Measurements from ENCODE around the gene EZR.
A peak's percentile ranks its signal among the peaks of the same experiment; 100 is the strongest.

EZR gene

DNA sequence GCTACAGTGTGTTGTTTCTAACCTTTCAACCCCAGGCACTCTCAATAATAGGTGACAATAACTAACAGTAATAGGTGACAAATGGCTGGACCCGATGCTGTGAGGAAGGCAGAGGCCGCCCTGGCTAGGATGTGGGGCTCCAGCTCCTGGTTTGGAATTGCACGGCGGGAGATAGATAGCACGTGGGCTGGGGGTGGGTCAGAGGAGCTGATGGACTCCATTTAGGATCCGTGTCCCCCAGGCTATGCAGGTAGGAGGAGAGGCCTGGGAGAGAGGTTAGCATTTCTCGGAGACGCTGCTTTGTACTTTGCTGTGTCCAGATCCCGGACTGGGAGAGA lies 61.4 kb downstream of the EZR start:
- DNase-seq: no peak

GRCh38 chr6:158756977-158757752 lies 62.0 kb downstream of the EZR start:
- no peak for DNase-seq

GRCh38 chr6:158756126-158756525 lies 63.0 kb downstream of the EZR start:
- DNase-seq: no peak

GRCh38 chr6:158755636-158756035 lies 63.5 kb downstream of the EZR start:
- DNase-seq: no peak

DNA sequence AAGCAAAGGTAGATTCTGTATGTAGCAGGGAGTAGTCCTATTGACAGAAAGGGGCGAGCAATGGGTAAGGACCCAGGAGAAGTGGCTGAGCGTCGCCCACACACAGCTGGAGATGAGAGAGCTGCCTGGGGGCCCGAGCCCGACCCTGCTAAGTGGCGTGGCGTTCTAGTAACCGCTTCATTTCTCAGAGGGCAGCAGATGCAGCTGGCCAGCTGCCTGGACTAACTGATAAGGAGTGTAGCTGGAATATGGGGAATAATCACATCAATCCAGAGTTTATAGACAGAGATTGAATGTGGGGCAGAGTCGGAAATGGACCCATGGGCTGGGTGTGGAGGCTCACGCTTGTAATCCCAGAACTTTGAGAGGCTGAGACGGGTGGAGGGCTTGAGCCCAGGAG lies 64.4 kb downstream of the EZR start:
- no peak for DNase-seq

- DNase-seq: no peak
Measured at GRCh38 chr6:158753811-158754210, 65.4 kb downstream of the EZR start.

DNA sequence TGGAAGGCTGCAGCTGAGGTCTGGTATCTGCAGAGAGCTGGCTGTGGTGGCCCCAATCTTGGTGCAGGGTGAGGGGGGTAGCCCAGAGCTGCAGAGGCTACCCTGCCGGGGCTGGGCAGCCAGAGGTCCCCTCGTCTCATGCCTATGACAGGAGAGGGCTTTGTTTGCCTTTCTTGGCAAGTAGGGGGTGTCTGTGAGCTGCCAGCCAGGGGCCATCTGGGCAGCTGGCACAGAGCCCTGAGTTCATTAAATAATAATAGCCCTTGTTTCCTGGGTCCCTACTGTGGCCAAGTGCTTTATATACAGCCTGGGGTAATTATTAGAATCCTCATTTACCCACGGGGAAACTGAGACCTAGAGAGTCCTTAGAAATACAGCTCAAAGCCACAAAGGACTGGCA lies 66.6 kb downstream of the EZR start:
- DNase-seq: no peak

DNA sequence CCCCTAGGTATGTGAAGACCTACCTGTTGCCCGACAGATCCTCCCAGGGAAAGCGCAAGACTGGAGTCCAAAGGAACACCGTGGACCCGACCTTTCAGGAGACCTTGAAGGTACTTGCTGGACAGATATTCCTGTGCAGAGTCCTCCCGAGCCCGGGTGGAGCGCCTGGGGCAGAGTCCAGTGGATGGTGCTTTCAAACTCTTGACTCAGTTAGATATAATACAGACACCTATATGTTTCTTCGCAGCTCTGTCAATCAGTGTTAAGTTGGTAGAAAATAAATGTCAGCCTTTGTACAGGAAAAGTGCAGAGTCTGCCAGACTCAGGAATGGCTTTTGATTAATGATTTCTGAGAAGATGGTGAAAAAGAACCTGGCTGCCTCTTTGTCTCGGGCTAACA lies 67.2 kb downstream of the EZR start:
- DNase-seq: no peak

DNA sequence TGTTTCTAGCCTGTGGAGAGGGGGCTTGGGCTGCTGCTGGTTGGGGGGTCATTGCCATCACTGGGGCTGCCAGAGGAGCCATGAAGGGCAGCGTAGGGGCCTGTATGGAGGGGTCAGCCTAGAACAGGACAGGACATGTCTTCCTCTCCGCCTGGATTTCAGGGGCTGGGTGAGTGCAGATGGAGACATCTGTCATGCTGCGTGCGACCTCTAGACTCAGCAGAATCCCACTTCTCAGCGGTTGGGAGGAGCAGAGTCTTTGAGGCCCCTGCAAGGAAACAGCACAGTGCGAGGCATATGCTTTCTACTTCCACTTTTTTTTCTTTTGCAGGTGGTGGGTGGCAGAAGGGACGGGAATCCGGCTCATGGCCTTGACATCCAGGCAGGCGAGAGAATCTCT lies 67.9 kb downstream of the EZR start:
- no peak for DNase-seq

- DNase-seq: no peak
Measured at GRCh38 chr6:158744986-158745430, 74.2 kb downstream of the EZR start.

DNA sequence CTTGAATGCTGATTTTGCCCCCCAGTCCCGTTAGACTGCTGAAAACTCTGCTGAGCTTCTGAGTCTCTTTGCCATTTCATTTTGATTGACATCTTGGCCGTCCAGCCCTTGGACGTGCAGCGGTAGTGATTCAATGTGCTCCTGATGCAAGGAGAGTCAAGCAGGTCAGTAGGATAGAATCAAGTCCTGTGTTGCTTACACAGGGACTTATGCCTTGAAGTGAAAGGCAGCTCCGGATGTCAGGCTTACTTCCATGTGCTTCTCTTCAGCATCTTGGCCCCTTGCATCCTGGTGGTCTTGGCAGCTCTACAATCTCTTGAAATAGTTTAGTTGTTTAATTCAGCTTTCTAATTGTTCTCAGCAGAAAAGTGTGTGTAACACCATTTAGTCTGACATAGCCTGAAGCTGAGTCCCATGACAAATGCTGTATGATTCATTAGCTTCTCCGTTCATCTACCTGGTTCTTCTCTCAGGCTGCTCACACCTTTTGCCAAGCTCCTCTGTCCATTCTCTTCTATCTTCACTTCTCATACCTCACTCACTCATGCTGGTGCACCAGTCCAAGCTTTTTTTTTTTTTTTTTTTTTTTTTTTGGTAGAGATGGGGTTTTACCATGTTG lies 76.0 kb downstream of the EZR start:
- no peak for DNase-seq

GRCh38 chr6:158739673-158740072 lies 79.5 kb downstream of the EZR start:
- no peak for DNase-seq

GRCh38 chr6:158737710-158738615 lies 81.2 kb downstream of the EZR start:
- DNase-seq: no peak

GRCh38 chr6:158737082-158737709 lies 82.0 kb downstream of the EZR start:
- DNase-seq: no peak

DNA sequence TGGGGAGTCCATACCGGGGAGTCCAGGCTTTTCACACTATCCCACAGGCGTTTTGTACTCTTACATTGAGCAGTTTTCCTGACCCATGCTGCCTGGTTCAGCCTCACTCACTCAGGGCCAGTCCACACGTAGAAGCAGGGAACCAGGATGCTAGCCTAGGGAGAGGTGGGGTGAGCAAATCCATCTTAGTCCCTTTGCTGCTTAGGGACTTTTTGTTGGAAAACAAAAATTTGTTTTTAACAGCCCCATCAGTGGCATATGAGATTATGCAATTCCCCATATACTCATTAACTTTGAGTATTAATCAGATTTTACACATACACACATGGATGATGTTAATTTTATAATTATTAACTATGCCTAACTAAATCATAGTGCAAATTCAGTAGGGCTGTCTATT lies 84.2 kb downstream of the EZR start:
- no peak for DNase-seq

DNA sequence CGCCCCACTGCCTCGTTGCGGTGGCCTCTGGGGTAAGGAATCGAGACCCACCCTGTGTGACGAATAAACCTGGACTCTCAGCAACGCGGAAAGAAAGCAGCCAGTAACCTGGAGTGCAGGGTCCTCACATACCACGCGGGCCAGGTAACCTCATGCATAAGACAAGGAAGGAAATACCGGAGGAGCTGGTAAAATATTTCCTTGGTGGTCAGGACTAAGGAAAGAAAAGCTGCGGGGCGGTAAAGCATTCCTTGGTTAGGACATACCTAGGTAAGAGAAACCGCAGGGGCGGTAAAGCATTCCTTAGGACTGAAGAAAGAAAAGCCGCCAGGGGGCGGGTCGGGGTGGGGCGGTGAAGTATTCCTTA lies 88.6 kb downstream of the EZR start:
- no peak for DNase-seq

DNA sequence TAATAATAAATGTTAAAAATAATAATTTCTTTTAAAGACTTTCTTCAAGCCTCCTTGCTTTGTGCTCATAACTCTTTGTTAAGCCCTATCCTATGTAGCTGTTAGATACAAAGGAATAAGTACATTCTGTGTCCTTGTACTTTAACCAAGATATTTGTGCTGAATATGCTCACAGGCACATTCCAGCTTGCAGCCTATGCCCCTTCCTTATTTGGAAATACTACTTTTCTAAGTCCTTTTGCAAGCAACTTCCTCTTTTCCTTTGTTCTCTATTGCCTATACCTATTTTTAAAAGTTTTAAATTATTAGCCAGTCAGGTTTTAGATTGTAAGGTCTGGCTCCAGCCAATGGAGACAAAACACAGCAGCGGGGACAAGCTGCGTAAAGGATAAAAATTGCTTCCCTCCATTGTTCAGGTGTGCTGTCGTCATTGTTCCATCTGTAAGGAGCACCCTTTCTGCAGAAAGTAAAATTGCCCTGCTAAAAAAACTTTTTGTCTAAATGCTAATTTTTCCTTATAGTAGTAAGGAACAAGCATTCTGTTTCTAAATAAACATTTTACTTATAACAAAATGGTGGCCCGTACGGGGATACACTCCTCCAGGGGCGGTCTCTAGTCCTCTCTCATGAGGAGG lies 89.1 kb downstream of the EZR start:
- DNase-seq: no peak

DNA sequence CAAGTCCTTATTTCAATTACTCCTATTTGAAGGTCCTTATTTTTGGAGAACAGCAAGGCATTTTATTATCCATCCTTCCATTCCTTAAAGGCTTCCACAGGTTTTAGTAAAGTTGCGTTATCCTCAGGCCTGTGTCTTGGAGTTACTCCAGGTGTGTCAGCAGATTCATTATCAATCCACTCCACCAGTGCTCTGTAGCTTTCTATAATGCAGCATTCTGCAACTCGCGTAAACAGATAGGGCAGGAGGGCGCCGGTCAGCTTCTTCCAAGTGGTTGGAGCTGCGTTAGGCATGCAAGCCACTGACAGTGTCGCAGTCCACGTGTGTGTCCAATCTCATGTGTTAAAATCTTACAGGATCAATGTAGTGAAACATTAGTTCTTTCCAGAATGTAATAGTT lies 93.5 kb downstream of the EZR start:
- DNase-seq: no peak

GRCh38 chr6:158722176-158722729 lies 96.9 kb downstream of the EZR start:
- no peak for DNase-seq

DNA sequence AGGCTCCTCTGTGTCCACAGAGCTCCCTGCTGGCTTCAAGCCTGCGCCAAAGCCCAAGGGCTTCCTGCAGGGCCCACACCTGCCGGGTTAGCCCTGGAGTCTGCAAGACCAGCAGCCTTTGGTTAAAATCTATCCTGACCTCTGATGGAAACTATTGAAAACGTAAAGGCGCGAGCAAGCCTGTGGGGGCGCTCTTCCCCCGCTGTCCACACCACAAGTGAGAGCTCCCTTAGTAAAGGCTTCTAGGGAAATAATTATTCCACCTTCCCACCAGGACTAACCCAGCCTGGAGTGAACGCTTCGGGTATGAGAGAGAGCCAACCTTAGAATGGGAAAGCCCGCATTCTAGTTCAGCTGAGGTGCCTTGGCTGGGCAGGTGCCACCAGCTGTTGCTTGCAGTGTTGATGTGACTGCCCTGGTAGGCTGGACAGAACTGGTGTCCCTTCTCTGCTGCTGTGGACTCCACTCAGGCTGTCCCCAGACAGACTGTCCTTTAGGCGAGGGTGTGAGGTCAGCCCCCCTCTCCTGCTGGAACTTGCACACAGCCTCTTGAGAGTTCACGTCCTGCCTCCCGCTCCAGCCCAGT lies 100.6 kb downstream of the EZR start:
- no peak for DNase-seq

GRCh38 chr6:158717341-158718330 lies 101.5 kb downstream of the EZR start:
- DNase-seq: peak; percentile 52
